K562 (cell line): ENCODE data around the gene ANKS1B. TPM values are rescaled to one million over a fixed set of nuclear protein-coding genes. Genes with fewer than 3 reads are reported as not detected.

Experiments
- ATAC-seq: fragments of 200-7000 bp; cut with Tn5 transposase; 3 replicates; pipeline ENCODE4 v1.9.1; 2020; ENCODE audit warnings: moderate library complexity
- BruUV-seq: library from RNA; stranded (reverse); fragments of 400-500 nt; replicated peaks from 2 replicates; lab custom pipeline; 2021; lab: Mats Ljungman, UMichigan
- CTCF ChIA-PET: fragments of 300-600 bp; formaldehyde crosslinking; extraction: SDS; loops from one replicate; lab custom pipeline; 2021; ENCODE audit warnings: low intra/inter-chr PET ratio; lab: Yijun Ruan, JAX
- POLR2A ChIA-PET: fragments of 300-600, 350-650 bp; sonication (Branson Sonifier 250); formaldehyde crosslinking; extraction: SDS; loops from one replicate; lab custom pipeline; 2021; ENCODE audit warnings: antibody characterized with exemption, inconsistent platforms; lab: Yijun Ruan, JAX
- DNase-seq, 4 experiments: peaks; one replicate each; pipeline versions ENCODE4 v3.0.0 to v3.0.0-alpha.2; 2011 to 2018; ENCODE audit warnings: low spot score in 3 of 4, mixed read lengths in 3 of 4; ENCODE audit errors: extremely low read depth in 1 of 4
- FAIRE-seq: peaks from 2 replicates; lab custom pipeline; 2011; peaks lifted over from hg19 to GRCh38; lab: Jason Lieb, UNC
- H2AFZ ChIP-seq: 2 replicates; pipeline ENCODE4 v1.6.0; 2011; ENCODE audit warnings: low read depth, low read length, control low read depth, inconsistent platforms
- H3K27ac ChIP-seq: fragments of 200-600 bp; 3 replicates; pipeline ENCODE4 v1.8.0; 2011; ENCODE audit warnings: low read depth, mild to moderate bottlenecking, control low read depth, inconsistent platforms, low read length, moderate library complexity, mixed read lengths; ENCODE audit errors: extremely low read depth
- H3K27me3 ChIP-seq, 2 experiments: fragments of 300-600 bp in 1 of 2; 2 replicates in 1 of 2; 3 replicates in 1 of 2; pipeline versions ENCODE4 v1.6.0 to v1.8.0; 2011; ENCODE audit warnings: inconsistent platforms in 2 of 2, low read length in 2 of 2, mild to moderate bottlenecking in 1 of 2, mixed read lengths in 1 of 2, moderate library complexity in 1 of 2; ENCODE audit not compliant: control insufficient read depth in 2 of 2, insufficient read depth in 2 of 2
- H3K36me3 ChIP-seq: fragments of 300-600 bp; 3 replicates; pipeline ENCODE4 v1.8.0; 2011; ENCODE audit warnings: mild to moderate bottlenecking, low read length, inconsistent platforms; ENCODE audit not compliant: control insufficient read depth, insufficient read depth
- H3K4me1 ChIP-seq, 2 experiments: fragments of 200-600 bp in 1 of 2; replicated peaks in 1 of 2; 2 replicates in 1 of 2; 3 replicates in 1 of 2; pipeline versions ENCODE4 v1.5.1 to v1.8.0; 2011; ENCODE audit warnings: inconsistent platforms in 2 of 2, low read length in 2 of 2, mild to moderate bottlenecking in 1 of 2, mixed read lengths in 1 of 2, moderate library complexity in 1 of 2; ENCODE audit not compliant: control insufficient read depth in 2 of 2, insufficient read depth in 2 of 2
- H3K4me2 ChIP-seq: 2 replicates; pipeline ENCODE4 v1.6.1; 2011; ENCODE audit warnings: low read length, control low read depth, inconsistent platforms, mixed read lengths; ENCODE audit not compliant: insufficient read depth
- H3K4me3 ChIP-seq: fragments of 200-600 bp; sonication (generic), shearing (Covaris generic); 2 replicates; pipeline ENCODE4 v1.5.1; 2016; ENCODE audit warnings: control low read depth, inconsistent platforms
- H3K79me2 ChIP-seq: fragments of 200-600 bp; 3 replicates; pipeline ENCODE4 v1.8.0; 2011; ENCODE audit warnings: low read length, inconsistent platforms; ENCODE audit not compliant: control insufficient read depth, insufficient read depth
- H3K9ac ChIP-seq, 2 experiments: 2 replicates each; pipeline versions ENCODE4 v1.6.0 to v1.6.1; 2011; ENCODE audit warnings: low read depth in 2 of 2, low read length in 2 of 2, control low read depth in 1 of 2, inconsistent platforms in 1 of 2, mild to moderate bottlenecking in 1 of 2, mixed read lengths in 1 of 2; ENCODE audit not compliant: insufficient read depth in 1 of 2
- H3K9me1 ChIP-seq: one replicate; pipeline ENCODE4 v1.6.0; 2011; ENCODE audit warnings: inconsistent platforms, mild to moderate bottlenecking, low read length, moderate library complexity; ENCODE audit not compliant: control insufficient read depth, insufficient read depth
- H3K9me3 ChIP-seq: replicated peaks from 2 replicates; pipeline ENCODE4 v1.5.1; 2011; ENCODE audit warnings: low read depth, low read length, inconsistent platforms; ENCODE audit not compliant: control insufficient read depth, insufficient read depth
- H4K20me1 ChIP-seq: replicated peaks from 2 replicates; pipeline ENCODE4 v1.6.1; 2011; ENCODE audit warnings: low read length, inconsistent platforms, mixed read lengths; ENCODE audit not compliant: control insufficient read depth, insufficient read depth
- DIDO1 ChIP-seq: fragments of 450-650 bp; IDR thresholded peaks from 2 replicates; pipeline ENCODE4 v1.6.1; 2016; ENCODE audit warnings: low read depth, missing biosample characterization, missing genetic modification characterization
- ESRRA ChIP-seq: fragments of 450-650 bp; IDR thresholded peaks from 2 replicates; pipeline ENCODE4 v1.6.1; 2014; ENCODE audit warnings: low read depth, mild to moderate bottlenecking, moderate library complexity, borderline replicate concordance
- FOXJ3 ChIP-seq: sonication (generic); formaldehyde crosslinking; IDR thresholded peaks from 2 replicates; pipeline ENCODE4 v1.4.0; 2020; ENCODE audit warnings: mild to moderate bottlenecking, missing genetic modification reagents
- GATAD2A ChIP-seq: fragments of 450-650 bp; IDR thresholded peaks from 2 replicates; pipeline ENCODE4 v1.6.1; 2017
- HBP1 ChIP-seq: fragments of 450-650 bp; formaldehyde crosslinking; IDR thresholded peaks from 2 replicates; pipeline ENCODE4 v1.4.0; 2022; ENCODE audit warnings: missing genetic modification characterization
- JUN ChIP-seq, 2 experiments: sonication (generic) in 1 of 2; formaldehyde crosslinking in 1 of 2; IDR thresholded peaks; 2 replicates each; pipeline versions ENCODE4 v1.6.1 to v1.8.0; 2012 to 2022; ENCODE audit warnings: borderline replicate concordance in 2 of 2, mild to moderate bottlenecking in 2 of 2, improper control_type of control experiment in 1 of 2, low read depth in 1 of 2, low read length in 1 of 2, missing genetic modification reagents in 1 of 2
- NR2C1 ChIP-seq, 2 experiments: fragments of 450-650 bp; IDR thresholded peaks; 2 replicates each; pipeline ENCODE4 v1.6.1; 2017; ENCODE audit warnings: mild to moderate bottlenecking in 2 of 2, antibody characterized with exemption in 1 of 2, inconsistent platforms in 1 of 2, missing compliant biosample characterization in 1 of 2, missing genetic modification characterization in 1 of 2
- PYGO2 ChIP-seq: fragments of 450-650 bp; IDR thresholded peaks from 2 replicates; pipeline ENCODE4 v1.6.1; 2016; ENCODE audit warnings: mild to moderate bottlenecking, missing genetic modification characterization, moderate library complexity, missing compliant biosample characterization
- RBFOX2 ChIP-seq: fragments of 200-400 bp; formaldehyde crosslinking; IDR thresholded peaks from 2 replicates; pipeline ENCODE4 v1.6.1; 2017; ENCODE audit warnings: low read depth, mild to moderate bottlenecking, low read length, moderate library complexity
- SMARCA4 ChIP-seq: fragments of 450-650 bp; IDR thresholded peaks from 2 replicates; pipeline ENCODE4 v1.6.1; 2016
- ZKSCAN1 ChIP-seq: fragments of 150-350 bp; IDR thresholded peaks from 2 replicates; pipeline ENCODE4 v1.6.1; 2016; ENCODE audit warnings: low read depth, low read length
- ZNF140 ChIP-seq: fragments of 250-450 bp; sonication (Bioruptor Pico); IDR thresholded peaks from 2 replicates; pipeline ENCODE4 v1.8.0; 2021; ENCODE audit warnings: moderate library complexity, mild to moderate bottlenecking, inconsistent platforms
- ZNF143 ChIP-seq: sonication (generic); formaldehyde crosslinking; IDR thresholded peaks from 2 replicates; pipeline ENCODE4 v1.9.0; 2022; ENCODE audit warnings: mild to moderate bottlenecking, missing genetic modification reagents
- ZNF175 ChIP-seq: fragments of 200-800 bp; sonication (Bioruptor generic); IDR thresholded peaks from 2 replicates; pipeline ENCODE4 v1.6.1; 2016; ENCODE audit warnings: low read depth, mild to moderate bottlenecking, missing genetic modification characterization, missing compliant biosample characterization
- ZNF3 ChIP-seq: fragments of 250-450 bp; sonication (Bioruptor Pico); IDR thresholded peaks from 2 replicates; pipeline ENCODE4 v1.5.0; 2021; ENCODE audit warnings: mild to moderate bottlenecking, moderate library complexity
- ZNF551 ChIP-seq: fragments of 250-450 bp; sonication (Bioruptor Pico); IDR thresholded peaks from 2 replicates; pipeline ENCODE4 v1.5.0; 2021; ENCODE audit warnings: mild to moderate bottlenecking, moderate library complexity
- WGBS: fragments of 100-300 bp; shearing (Covaris generic); methylation state at CpG from one replicate; pipeline ENCODE4 v1.1.6; 2016; ENCODE audit warnings: low coverage, mixed read lengths; ENCODE audit not compliant: insufficient coverage; ENCODE audit errors: missing lambda C conversion rate; 5-methylcytosine and 5-hydroxymethylcytosine counted together
- in situ Hi-C: fragments of 300-500 bp; cut with MboI; formaldehyde crosslinking; loops from 4 replicates; pipeline ENCODE4 v1.15.0; 2018; ENCODE audit warnings: inconsistent platforms, mixed read lengths
- intact Hi-C: fragments of 100-400 bp; cut with micrococcal nuclease; formaldehyde crosslinking; loops from 2 replicates; pipeline ENCODE4 v1.14.2; 2022
- polyA plus RNA-seq, 8 experiments: library from polyadenylated mRNA; depleted of rRNA in 4 of 8; stranded (reverse) in 5 of 8; unstranded in 3 of 8; fragments of >200 nt; fragmentation: Nextera tagmentation in 2 of 8; fragmentation: Illumina TruSeq in 1 of 8; extraction: Ambion mirVana in 2 of 8; extraction: Trizol in 1 of 8; gene quantifications; 2 replicates each; pipeline versions ENCODE4 v1.2.1 to v1.2.3, GENCODE V29; 2011 to 2014; ENCODE audit warnings: inconsistent platforms in 1 of 8, missing spikeins in 1 of 8
- total RNA-seq, 7 experiments: library from RNA; depleted of rRNA in 6 of 7; stranded (reverse); fragments of >200 nt in 6 of 7; fragmentation: Illumina TruSeq in 2 of 7; extraction: Trizol in 2 of 7; gene quantifications; 2 replicates each; pipeline versions ENCODE4 v1.2.1 to v1.2.3, GENCODE V29; 2011 to 2021; ENCODE audit warnings: low replicate concordance in 1 of 7
- TF ChIP-seq, protein P1 (sequence below): fragments of 450-650 bp; formaldehyde crosslinking; IDR thresholded peaks from 2 replicates; pipeline ENCODE4 v1.4.0; 2022; ENCODE audit warnings: mild to moderate bottlenecking, moderate library complexity

ANKS1B gene
- total and polyA plus RNA-seq, 9 of the 15 experiments (the other 6 are each of a cell fraction or from before 2014, with no cell fraction given) = 0.04 to 0.47 (median 0.28) TPM; not detected in 4

DNA sequence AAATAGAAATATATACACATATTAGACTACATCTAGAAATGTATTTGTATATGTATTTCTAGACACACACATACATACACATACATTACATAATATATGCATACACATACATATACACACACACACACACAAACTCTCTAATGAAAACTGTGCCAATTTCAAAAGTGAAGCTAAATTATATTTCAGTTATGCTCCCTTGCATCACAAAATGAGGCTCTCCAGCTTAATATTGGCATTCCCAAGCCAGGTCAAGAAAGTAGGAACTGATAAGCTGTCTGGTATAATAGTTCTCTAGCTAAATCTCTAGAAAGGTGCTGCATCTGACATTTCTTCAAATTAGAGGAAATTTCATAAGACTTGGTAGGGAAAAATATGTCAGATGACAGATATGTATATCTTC is 280.3 kb downstream of the ANKS1B start (continued):
- TF ChIP-seq FOXJ3 (CRISPR knock-in tag) (no peak), ZKSCAN1 (no peak)
- TF ChIP-seq, all 486 proteins: peak for 0

DNA sequence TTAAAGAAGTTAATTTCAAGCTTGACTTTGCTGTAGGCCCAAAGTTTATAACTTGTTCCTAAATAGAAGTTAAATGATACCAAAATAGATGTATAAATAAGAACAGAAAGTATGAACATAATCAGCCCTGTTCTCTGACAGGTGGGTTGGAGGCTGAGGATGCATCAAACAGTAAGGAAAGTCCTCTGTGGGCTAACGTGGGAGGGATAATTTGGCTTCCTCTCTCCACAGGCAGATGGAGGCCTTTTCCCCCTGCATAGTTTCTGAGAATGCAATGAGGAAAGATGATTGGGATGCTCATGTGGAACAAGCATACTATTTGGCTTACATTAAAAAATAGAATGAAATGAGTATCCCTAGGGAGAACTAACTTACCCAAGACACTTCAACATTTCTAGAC is 280.7 kb downstream of the ANKS1B start:
- no peak overlapping the region for H3K27ac ChIP-seq
- H3K4me3 ChIP-seq = no peak overlapping the region
- no peaks in the 10 kb centered on the region for H4K20me1 ChIP-seq
- H3K4me2 ChIP-seq = no peak overlapping the region
- H3K4me1 ChIP-seq = no peaks in the 10 kb centered on the region
- ATAC-seq (no peak), DNase-seq (no peak), FAIRE-seq (no peak)
- ChIA-PET POLR2A (no interaction called here), CTCF (no interaction called here)
- H3K9me3 ChIP-seq = no peaks in the 10 kb centered on the region
- H3K9me1 ChIP-seq = no peaks in the 10 kb centered on the region
- no peaks in the 10 kb centered on the region for H3K27me3 ChIP-seq
- H3K79me2 ChIP-seq = no peaks in the 10 kb centered on the region
- no peaks in the 10 kb centered on the region for H3K36me3 ChIP-seq
- no TSS peak for BruUV-seq
- TF ChIP-seq ZNF3 (CRISPR knock-in tag) (no peak), ZNF175 (CRISPR knock-in tag) (no peak), HBP1 (CRISPR knock-in tag) (no peak), JUN (IDR thresholded peaks at IDR 0.05; ENCODE audit: borderline replicate concordance, low read depth, low read length) (no peak), JUN (CRISPR knock-in tag; IDR thresholded peaks at IDR 0.05; ENCODE audit: borderline replicate concordance) (no peak), ZNF143 (no peak), NR2C1 (IDR thresholded peaks at IDR 0.05) (no peak), NR2C1 (tag; IDR thresholded peaks at IDR 0.05) (no peak), DIDO1 (tag) (no peak), RBFOX2 (no peak), GATAD2A (no peak), ESRRA (no peak), ZNF551 (CRISPR knock-in tag) (no peak), SMARCA4 (no peak), ZNF140 (CRISPR knock-in tag) (no peak), PYGO2 (no peak)
- TF ChIP-seq, protein P1, sequence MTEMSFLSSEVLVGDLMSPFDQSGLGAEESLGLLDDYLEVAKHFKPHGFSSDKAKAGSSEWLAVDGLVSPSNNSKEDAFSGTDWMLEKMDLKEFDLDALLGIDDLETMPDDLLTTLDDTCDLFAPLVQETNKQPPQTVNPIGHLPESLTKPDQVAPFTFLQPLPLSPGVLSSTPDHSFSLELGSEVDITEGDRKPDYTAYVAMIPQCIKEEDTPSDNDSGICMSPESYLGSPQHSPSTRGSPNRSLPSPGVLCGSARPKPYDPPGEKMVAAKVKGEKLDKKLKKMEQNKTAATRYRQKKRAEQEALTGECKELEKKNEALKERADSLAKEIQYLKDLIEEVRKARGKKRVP = no peak
- no peak overlapping the region for H3K9ac ChIP-seq
- WGBS = 0% methylated on average over 1 of the region's 1 CpG
- H2AFZ ChIP-seq = no peak overlapping the region
- in situ Hi-C loops = no loop called here
- intact Hi-C loops = no loop called here
